Gastroesophageal sphincter (tissue), 3 donors: ENCODE results near the gene SUZ12.

Experiments used
- EP300 ChIP-seq: sonication (generic); formaldehyde crosslinking; IDR thresholded peaks from one replicate; pipeline ENCODE4 v1.6.1; 2017; ENCODE audit warnings: antibody characterized with exemption, mild to moderate bottlenecking
- POLR2AphosphoS5 ChIP-seq: sonication (generic); formaldehyde crosslinking; IDR thresholded peaks from one replicate; pipeline ENCODE4 v1.6.1; 2017; ENCODE audit warnings: antibody characterized with exemption
- TF ChIP-seq, protein P1 (sequence below), 4 experiments: fragments of 200-600 bp in 2 of 4; fragments of 450-650 bp in 2 of 4; sonication (generic) in 1 of 4; IDR thresholded peaks; one replicate each; pipeline ENCODE4 v1.5.1; 2017 to 2019; ENCODE audit warnings: antibody characterized with exemption in 4 of 4, mild to moderate bottlenecking in 2 of 4, moderate library complexity in 2 of 4

DNA sequence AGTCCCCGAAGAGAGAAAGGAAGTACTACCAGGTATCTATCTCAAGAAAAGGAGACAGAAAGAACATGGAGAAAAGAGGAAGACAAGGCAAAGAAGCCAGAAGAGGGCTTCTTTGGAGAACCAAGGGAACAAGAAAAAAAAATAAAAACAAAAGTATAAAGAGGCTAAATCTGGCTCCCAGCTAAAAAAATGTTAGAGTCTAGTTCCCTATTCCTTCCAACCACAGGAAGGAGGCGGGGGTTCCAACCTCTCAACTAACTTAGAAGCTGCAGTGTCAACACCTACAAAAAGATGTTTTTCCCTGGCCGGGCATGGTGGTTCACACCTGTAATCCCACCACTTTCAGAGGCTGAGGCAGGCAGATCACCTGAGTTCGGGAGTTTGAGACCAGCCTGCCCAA, 48.7 kb upstream of the SUZ12 start:
- TF ChIP-seq POLR2AphosphoS5 (no peak), EP300 (no peak)
- TF ChIP-seq, protein P1, sequence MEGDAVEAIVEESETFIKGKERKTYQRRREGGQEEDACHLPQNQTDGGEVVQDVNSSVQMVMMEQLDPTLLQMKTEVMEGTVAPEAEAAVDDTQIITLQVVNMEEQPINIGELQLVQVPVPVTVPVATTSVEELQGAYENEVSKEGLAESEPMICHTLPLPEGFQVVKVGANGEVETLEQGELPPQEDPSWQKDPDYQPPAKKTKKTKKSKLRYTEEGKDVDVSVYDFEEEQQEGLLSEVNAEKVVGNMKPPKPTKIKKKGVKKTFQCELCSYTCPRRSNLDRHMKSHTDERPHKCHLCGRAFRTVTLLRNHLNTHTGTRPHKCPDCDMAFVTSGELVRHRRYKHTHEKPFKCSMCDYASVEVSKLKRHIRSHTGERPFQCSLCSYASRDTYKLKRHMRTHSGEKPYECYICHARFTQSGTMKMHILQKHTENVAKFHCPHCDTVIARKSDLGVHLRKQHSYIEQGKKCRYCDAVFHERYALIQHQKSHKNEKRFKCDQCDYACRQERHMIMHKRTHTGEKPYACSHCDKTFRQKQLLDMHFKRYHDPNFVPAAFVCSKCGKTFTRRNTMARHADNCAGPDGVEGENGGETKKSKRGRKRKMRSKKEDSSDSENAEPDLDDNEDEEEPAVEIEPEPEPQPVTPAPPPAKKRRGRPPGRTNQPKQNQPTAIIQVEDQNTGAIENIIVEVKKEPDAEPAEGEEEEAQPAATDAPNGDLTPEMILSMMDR (IDR thresholded peaks at IDR 0.05), result no peak
